ENCODE results near the gene YAP1.

The YAP1 gene

DNA sequence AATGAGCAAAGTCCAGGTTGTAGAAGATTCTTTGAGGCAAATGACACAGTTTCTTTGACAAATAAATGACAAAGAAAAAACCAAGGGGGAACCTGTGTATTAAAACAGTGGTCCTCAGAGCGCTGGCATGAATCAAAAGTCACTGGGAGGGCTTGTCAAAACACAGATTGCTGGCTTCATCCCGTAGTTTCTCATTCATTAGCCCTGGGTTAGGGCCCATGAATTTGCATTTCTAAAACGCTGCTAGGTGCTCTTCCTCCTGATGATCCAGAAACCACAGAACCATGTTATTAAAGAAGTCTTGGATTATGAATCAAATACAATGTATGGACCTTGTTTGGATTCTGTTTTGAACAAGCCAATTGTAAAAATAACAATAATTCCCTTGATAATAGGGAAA lies 92.7 kb downstream of the YAP1 start:
- no peak for DNase-seq

DNA sequence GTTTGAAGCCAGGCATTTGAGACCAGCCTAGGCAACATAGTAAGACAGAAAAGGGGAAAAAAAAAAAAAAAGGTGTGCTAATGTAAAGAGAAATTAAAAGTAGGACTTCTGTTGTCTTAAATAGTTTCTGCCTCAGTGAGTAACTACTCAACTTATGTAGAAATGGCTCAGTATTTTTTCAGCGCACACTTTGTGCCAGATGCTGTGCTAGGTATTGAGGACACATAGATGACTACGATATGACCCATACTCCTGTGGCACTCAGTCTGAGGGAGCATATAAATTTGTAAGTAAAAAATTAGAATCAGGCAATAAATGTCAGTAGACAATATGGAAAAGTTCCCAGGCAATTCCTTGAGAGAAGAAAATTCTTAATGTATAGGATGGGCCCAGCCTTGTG lies 93.9 kb downstream of the YAP1 start:
- DNase-seq = no peak

DNA sequence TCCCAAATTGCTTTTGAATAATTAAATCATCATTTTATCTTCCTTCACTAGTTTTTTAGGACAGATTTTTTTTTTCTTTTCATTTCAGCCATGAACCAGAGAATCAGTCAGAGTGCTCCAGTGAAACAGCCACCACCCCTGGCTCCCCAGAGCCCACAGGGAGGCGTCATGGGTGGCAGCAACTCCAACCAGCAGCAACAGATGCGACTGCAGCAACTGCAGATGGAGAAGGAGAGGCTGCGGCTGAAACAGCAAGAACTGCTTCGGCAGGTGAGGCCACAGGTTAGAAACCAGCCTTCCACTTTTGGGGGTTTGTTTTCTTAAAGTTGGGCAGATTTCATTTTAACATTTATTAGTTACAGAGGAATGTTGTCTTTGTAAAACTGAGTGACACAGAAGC lies 95.6 kb downstream of the YAP1 start:
- no peak for DNase-seq

DNA sequence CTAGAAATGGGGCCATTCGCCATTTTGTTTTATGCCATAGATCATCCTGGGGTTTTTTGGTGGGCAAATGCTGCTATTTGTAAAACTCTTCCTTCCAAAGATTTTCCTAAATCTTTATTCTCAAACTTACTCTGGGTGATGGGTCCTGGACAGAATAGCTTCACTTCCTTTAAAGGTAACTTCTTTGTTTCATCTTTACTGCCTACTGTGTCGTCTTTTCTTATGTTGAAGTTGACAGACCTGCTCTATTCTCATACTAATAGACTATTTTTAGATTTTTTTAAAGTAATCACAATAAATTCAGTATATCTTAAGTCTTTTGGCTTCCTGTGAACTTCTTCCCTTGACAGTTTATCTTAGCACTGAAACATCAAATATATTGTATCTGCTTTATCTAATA lies 98.6 kb downstream of the YAP1 start:
- DNase-seq = no peak

- DNase-seq = no peak
Measured at GRCh38 chr11:102214623-102215022, 104.4 kb downstream of the YAP1 start.

GRCh38 chr11:102216433-102217075 lies 106.3 kb downstream of the YAP1 start:
- no peak for DNase-seq

DNA sequence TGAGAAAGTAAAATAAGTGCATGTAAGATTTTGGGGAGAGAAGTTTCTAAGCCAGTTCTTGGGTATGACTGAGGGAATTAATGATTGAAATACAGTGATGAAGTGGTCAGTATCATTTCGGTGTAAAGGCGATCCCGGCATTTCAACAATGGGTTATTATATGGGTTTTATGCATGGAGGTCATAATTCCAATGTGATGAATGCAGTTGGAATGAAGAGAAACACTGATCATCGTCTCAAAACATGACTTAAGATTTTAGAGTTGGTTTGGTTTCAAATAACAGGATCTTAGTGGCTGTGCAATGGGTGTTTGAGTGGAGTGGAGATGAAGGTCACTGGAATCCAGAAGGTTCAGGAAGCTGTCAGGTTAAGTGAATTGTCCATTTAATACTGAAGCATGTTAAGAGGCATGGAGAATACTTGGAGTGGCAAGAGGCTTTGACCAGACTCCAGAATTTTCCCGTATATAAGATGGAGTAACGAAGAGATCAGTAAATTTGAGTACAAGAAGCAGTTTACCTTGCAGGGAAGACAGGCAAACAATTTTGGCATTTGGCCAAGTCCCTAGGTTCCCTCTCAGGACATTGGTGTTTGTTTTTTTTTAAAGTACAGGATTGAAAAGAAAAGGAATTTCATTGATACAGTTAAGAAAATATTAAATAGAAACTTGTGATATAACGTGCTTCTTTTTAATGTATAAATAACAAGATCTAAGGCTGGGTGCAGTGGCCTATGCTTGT lies 110.7 kb downstream of the YAP1 start:
- no peak for DNase-seq

- DNase-seq = no peak
Measured at GRCh38 chr11:102223859-102224258, 113.6 kb downstream of the YAP1 start.

DNA sequence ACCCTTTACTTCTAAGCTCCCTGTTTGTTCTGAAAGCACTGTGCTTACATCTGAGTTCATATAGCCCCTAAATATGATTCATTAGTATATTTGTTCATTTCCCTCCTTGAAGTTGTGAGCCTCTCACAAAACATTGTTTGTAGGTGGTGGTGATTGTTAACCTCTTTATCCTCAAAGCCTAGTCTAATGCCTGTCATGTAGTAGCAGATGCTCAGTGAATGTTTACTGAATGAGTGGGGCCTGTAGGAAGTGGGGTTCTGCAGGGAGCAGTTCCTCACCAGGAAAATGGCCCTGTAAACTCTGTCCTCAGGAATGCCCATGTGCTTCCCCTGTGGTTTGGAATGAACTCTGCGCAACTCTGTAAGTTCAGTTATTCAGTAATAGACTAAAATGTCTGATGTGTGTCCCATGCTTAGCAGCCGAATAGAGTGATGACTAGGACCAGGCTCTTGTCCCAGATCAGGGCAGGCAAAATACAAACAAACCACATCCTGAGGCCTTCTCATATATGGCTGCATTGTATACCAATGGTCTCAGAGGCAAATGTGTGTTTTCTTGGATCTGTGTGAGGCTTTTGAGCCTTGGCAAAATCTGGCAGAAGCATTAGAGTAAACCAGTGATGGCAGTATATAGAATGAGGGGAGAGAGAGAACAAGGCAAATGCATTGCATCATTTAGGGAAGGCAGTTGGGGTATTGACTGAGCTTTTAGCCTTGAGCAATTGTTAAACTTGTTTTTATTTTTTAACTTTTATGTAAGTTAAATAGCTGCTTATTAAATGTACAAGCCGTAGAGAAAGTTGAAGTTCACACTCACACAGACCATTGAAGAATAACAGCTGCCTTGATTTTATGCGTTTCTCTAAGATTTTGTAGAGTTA lies 115.7 kb downstream of the YAP1 start:
- DNase-seq = no peak

DNA sequence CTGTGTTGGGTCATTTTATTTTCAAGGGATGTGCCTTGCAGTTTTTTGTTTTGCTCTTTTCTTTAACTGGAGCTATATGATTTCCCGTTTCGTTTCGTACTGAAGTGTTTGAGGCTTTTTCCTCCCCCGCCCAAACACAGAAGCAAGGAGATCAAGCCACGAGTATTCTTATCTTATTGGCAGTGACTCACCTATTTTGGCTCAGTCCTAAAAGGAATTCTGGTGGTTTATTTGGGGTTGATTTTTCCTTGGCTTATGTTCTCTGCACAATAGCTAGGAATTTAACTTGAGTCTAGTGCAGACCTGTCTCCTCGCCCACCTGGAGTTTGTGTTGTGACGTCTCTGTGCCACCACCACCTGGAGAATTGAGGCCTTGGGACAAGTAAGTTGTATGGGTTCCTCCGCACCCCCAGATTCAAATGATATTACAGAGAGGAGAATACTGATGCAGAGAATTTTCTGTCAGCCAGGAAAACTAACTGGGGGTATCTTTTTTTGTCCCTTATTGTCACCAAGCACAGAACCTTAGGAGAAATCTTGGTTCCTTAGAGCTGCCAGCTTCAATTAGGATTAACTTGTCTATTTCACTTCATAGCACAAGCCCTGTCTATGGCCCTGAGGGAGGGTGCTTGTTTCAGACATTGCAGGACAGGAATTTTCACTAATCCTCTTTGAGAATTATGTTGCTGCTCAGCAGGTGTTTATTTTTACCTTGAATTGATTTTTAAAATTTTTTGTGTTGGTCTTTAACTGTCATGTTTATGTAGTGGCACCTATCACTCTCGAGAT lies 116.6 kb downstream of the YAP1 start:
- DNase-seq = no peak

DNA sequence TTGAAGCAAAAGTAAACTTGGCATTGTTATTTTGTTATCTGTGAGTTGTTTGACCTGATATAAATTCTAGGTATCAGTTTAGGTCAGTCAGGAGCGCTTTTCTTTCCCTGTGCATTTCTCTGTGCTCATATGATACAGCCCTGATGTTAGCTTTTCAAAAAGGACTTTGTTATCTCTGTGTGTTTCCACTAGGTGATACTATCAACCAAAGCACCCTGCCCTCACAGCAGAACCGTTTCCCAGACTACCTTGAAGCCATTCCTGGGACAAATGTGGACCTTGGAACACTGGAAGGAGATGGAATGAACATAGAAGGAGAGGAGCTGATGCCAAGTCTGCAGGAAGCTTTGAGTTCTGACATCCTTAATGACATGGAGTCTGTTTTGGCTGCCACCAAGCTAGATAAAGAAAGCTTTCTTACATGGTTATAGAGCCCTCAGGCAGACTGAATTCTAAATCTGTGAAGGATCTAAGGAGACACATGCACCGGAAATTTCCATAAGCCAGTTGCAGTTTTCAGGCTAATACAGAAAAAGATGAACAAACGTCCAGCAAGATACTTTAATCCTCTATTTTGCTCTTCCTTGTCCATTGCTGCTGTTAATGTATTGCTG lies 119.4 kb downstream of the YAP1 start:
- no peak for DNase-seq

- no peak for DNase-seq
Measured at GRCh38 chr11:102230186-102230585, 119.9 kb downstream of the YAP1 start.

- DNase-seq = no peak
Measured at GRCh38 chr11:102230911-102231310, 120.7 kb downstream of the YAP1 start.

DNA sequence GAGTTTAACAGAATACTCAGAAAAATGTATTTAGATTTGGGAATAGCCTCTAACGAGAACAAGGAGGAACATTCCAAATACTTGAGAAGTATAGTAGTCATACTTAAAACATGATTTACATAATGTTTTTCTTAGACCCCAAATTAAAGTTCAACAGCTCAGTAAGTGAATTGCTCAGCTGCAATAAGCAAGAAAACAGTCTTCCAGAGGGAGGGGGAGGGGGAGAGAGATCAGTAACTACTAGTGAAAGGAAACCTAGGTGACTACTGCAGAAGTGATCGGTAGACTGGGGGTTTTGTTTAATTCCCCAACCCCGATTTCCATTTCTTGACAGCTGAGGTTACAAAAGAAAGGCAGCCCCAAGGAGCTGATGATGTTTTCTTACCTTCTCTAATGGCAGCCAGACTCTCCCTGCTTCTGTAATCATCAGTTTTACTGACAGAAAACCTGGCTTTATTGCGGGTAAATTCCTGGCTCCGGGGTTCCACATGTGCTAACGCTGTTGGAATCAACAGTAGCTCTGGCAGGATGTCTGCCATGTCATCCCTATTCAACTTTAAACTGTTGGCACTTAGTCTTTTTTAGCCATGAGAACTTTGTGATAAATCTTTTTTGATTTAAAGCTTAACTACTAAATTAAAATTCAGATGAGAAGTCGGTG lies 124.7 kb downstream of the YAP1 start:
- no peak for DNase-seq

DNA sequence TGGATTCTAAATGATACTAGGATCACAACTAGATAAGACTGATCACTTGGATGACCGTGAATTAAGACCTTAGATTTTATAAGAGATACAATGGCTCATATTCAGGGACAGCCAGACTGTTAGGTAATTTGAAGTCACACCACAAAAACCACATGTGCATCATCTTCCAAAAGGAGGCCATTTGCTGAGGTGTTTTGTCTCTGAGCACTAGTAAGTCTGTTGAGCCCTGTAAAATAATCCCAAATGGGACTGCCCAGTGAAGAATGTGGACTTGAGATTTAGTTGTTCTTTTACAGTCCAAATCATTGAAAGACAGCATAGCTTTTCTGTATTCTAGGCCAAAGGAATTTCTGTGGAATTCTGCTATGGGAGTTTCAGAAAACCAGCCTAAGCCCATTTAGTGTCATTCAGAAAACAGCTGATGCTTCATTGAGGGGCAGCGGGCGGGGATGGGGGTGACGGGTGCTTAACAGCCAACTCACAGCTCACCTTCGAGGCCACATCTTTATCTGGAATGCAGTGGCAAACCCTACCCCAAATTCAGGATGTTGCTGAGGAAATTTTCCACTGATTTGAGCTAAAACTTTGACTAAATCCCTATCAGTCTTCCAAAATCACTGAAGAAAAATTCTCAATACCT lies 127.0 kb downstream of the YAP1 start:
- DNase-seq = no peak

- no peak for DNase-seq
Measured at GRCh38 chr11:102238391-102238821, 128.2 kb downstream of the YAP1 start.

- no peak for DNase-seq
Measured at GRCh38 chr11:102239448-102239847, 129.2 kb downstream of the YAP1 start.

- DNase-seq = no peak
Measured at GRCh38 chr11:102239911-102240310, 129.7 kb downstream of the YAP1 start.

- DNase-seq = no peak
Measured at GRCh38 chr11:102240502-102240901, 130.3 kb downstream of the YAP1 start.

DNA sequence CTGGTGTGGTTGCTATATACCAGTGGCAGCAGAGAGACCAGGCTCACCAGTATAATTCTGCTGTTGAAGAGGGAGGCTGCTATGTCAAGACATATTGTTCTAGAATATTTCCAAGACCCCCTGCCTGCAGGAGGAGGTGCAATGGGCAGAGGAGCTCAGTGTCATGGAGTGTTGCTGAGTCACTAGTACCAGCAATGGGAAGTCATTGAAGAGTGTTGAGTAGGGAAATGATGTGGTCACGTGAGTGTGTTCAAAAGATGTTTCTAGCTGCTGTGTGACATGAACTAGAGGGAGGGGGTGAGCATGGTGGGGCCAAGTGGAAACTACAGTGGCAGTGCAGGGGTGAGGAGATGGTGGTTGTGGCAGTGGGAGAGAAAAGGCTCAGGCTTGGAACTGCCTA lies 130.8 kb downstream of the YAP1 start:
- DNase-seq = no peak

GRCh38 chr11:102243399-102243884 lies 133.2 kb downstream of the YAP1 start:
- no peak for DNase-seq

Data from activated T-cell treated with anti-CD3 and anti-CD28 coated beads, Interleukin-2, amount 50 U/mL, for 1 hour (primary cell).